Measurements from ENCODE around the gene TLCD4. TPM values are rescaled to one million over a fixed set of nuclear protein-coding genes. Genes with fewer than 3 reads are reported as not detected.

Gene TLCD4, protein sequence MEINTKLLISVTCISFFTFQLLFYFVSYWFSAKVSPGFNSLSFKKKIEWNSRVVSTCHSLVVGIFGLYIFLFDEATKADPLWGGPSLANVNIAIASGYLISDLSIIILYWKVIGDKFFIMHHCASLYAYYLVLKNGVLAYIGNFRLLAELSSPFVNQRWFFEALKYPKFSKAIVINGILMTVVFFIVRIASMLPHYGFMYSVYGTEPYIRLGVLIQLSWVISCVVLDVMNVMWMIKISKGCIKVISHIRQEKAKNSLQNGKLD
- polyA plus RNA-seq, result 6.2 and 7.4 TPM in 2 replicates

DNA sequence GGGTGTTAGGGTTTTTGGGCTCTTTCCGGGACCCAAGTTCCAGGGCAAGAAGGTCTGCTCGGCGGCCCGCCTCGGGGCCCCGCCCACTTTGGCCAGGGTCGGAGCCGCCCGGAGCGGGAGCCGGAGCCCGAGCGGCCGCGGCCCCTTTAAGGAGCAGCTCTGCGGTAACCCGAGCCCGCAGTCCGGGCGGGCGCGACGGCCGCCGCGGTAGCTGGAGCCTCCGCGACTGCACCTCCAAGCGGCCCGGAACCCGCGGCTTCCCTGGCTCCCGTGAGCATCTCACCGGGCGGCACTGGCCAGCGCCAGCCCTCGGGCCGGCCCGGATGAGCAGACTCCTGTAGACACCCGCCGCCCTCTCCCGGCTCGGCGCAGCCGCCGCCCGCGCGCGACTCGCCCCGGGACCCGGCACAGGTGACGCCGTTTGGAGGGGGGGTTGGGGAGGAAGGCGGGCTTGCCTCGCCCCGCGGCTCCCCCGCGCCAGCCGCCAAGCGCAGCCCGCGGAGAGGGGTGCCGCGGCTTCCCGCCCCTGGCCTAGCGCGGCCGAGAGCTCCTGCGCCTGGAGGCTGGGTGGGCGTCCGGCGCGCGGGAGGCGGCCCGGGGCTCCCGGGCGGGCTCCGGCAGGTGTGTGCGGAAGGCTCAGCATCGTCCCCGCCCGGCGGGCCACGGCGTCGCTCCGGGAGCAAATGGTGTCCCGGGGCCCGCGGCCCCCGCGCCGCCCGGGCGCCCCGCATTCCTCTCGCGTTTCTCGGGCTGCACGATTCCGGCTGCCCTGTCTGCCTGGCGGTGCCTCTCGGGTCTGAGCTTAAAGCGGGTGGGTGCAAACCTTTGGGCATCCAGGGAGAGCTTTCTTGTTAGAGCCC lies at the start of gene TLCD4:
TLCD4 (plus strand) TSS at position 149 of the 860 bp plus-strand sequence. CDS start 26,547 bp downstream, outside the sequence.

DNA sequence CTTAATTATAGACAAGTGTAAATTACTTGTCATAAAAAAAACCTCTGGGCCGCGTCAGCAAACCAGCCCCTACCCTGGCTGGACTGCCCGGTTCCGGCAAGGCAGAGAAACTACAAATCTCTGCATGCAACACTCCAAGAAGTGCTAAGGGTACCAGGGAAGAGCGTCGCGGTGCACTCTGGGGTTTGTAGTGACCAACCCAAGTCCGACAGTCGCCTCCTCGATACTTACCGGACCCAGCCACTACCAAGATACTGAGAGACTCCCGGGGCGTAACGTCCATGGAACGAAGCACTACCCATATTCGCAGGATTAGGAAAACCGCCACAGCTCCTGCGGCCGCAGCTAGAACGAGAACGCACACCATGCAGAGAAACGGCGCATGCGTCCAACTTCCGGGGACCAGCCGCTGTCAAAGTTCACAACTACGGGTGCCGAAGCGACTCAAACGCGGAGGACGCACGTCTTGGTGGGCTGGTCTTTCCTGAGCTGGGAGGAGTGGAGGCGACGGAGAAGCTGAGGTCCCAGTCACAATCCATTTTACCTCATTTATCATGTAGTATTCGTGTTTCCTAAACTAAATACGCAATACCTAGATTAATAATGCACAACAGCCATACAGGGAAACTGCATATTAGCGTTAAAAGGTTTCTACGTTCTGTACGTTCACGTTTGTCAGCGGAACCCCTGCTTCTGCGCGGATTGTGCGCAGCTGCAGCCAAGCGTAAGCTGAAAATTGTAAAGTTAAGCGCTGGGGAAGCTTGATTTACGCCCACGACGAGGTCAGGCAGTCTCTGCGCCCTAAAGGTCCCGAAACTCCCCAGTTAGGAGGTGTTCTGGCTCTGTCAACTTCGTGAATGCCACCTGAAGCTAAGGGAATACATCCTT lies 44.4 kb upstream of the TLCD4 start, which contains the start of gene ALG14:
ALG14 (minus strand) TSS at position 420 of the 888 bp plus-strand sequence; CDS start at position 367, 53 bp downstream.

Other genes starting within 250 kb of the TLCD4 start
- gene CNN3, start 190.2 kb upstream of the TLCD4 start, polyA plus RNA-seq, result 55.5 and 65.5 TPM in 2 replicates
- 56.5 and 74.5 TPM in 2 replicates for gene ALG14, start 44.4 kb upstream of the TLCD4 start, polyA plus RNA-seq
- gene RWDD3, start 116.9 kb downstream of the TLCD4 start, polyA plus RNA-seq, result 18.5 and 31.8 TPM in 2 replicates

Measured in Purkinje cell (primary cell).